ENCODE results near the gene NSG2.
"Not testable (repeated sequence)": the region's sequence is repeated elsewhere in the genome, so short reads cannot be mapped to it uniquely, and the experiment has no call there.

DNA sequence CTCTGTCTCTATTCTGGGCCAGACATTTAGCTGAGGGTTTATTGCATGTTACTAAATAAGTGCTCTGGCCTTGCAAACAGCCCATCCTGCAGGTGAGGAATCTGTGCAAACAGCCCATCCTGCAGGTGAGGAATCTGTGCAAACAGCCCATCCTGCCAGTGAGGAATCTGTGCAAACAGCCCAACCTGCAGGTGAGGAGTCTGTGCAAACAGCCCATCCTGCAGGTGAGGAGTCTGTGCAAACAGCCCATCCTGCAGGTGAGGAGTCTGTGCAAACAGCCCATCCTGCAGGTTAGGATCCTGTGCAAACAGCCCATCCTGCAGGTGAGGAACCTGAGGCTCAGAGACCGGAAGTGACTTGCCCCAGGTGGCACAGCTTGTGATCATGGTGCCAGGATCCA is 101.5 kb downstream of the NSG2 start:
- TF ChIP-seq, protein P1, sequence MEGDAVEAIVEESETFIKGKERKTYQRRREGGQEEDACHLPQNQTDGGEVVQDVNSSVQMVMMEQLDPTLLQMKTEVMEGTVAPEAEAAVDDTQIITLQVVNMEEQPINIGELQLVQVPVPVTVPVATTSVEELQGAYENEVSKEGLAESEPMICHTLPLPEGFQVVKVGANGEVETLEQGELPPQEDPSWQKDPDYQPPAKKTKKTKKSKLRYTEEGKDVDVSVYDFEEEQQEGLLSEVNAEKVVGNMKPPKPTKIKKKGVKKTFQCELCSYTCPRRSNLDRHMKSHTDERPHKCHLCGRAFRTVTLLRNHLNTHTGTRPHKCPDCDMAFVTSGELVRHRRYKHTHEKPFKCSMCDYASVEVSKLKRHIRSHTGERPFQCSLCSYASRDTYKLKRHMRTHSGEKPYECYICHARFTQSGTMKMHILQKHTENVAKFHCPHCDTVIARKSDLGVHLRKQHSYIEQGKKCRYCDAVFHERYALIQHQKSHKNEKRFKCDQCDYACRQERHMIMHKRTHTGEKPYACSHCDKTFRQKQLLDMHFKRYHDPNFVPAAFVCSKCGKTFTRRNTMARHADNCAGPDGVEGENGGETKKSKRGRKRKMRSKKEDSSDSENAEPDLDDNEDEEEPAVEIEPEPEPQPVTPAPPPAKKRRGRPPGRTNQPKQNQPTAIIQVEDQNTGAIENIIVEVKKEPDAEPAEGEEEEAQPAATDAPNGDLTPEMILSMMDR (IDR thresholded peaks at IDR 0.05; ENCODE audit: low read length): not testable (repeated sequence)
- TF ChIP-seq EZH2 (IDR thresholded peaks at IDR 0.05; ENCODE audit: borderline replicate concordance, low read length): not testable (repeated sequence)

All from OCI-LY1 (cell line).